Stimulated activated CD4-positive, alpha-beta T cell treated with anti-CD3 and anti-CD28 coated beads, Interleukin-15, amount 100 ng/mL, for 24 hours (primary cell): ENCODE data around the gene HOXA9.

ENCODE experiments used
- DNase-seq: peaks from one replicate; pipeline ENCODE4 v3.0.0-alpha.2; 2020

Gene HOXA9

DNA sequence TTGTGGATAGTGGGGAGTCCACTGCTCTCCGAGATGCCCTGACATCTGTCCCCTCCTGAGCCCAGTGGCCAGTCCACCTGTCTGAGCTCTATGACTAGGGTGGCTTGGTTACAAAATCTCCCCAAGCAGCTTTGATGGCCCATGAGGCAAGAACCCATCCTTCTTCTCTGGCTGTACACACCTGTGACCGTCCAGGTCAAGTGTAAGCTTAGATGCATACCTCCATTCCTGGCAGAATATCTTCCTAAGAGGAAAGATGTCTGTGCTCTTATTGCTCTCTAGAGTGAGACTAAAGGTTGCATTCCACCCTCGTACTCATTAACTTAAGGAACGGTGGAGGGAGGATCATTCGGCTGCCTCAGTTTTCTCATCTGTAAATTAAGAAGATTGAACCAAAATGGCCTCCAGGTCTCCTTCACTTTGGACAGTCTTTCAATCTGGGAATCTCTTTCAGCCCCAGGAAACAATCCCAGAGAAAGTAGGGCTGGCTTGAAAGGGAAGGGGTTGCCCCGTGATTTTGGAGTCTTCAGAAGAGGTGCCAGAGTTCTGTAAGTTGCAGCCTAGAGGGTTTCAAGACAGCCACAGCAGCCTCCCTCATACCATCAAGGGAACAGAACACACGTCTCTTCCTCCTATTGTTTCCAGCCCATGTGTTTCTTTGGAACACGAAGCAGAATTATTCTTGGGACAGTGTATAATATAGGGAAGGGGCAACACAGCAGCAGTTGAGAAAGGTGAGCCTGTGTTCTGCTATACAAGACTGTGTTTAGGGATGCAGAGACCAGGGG, 40.2 kb downstream of the HOXA9 start:
- no peak for DNase-seq

DNA sequence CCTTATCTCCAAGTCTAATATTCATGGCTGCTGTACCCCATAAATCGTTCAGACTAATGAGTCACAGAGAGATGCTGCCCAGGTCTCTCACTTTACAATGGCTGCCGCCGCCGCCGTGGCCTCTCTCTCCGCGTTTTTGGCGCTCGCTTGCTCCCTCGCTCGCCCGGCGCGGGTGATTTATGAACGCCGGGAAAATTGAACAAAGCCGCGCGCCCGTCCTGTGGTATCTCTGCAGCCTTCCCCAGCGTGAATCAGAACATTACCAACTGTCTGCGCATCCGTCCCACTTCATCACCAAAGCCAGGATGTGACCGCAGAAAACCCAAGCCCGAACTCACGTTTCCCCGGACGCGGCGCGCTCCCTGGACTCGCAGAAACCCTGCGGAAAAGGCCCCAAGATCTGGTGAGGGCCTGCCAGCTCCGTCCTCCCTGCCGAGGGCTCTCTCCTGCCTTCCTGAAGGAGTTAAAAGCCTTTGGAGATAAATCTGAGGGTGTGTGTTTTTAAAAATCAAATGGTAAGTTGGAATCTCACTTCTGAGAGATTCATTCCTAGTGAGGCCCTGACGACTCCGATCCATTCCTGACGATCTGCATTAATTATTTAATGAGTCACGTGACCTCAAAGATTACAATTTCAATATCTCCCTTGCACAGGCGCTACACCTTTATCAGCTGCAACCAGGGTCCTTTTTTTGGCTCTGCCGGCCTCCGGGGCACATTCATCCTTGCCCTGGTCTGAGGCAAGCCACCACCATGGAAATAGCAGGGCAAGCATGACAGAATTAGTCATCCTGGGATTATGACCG, 41.0 kb downstream of the HOXA9 start:
- no peak for DNase-seq

DNA sequence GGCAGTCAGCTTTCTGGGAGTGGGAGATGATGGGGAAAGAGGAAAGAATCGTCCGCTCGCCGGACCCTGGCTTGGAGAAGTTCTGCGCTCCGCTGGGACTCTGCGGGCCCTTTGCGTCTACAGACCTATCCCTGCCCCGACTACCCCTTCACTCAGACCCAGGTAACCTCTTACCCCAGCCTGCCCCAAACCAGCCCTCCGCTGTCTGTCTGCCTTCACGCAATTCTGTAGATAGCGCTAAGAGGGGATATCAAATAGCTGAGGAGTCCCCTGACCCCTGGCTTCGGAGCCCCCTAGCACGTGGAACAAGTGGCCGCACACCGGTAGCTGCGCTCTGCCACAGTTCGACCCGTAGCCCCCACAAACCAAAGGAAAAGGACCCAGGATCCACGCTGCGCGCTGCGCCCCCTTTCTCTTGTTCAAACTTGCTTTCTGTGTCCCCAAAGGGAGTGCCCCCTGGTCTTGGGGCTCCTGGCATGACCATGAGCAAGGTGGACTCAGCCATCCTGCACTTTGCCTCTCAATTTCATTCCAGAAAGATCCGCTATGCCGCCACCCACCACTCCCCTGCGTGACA, 41.8 kb downstream of the HOXA9 start:
- no peak for DNase-seq

DNA sequence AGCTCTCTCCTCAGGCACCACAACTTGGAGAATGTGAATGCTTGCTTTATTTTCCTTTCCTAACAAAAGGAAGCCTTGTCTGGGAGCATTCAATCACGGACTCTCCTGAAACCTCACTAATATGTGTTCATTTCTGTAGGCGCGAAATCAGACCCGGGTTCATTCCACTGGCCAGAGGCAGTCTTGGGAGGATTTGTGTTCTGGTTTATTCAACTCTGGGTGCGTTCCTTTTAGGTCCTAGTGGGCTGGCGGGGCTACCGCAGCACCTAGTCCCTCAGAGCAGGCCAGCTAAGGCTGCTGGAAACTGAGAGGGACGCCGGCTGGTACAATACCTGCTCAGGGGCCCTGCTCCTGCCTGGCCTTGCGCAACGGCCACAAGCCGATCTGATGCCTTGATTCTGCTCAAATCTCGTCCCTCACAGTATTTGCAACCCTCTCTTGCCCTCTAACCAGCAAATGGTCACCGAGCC, 42.3 kb downstream of the HOXA9 start:
- DNase-seq = no peak

DNA sequence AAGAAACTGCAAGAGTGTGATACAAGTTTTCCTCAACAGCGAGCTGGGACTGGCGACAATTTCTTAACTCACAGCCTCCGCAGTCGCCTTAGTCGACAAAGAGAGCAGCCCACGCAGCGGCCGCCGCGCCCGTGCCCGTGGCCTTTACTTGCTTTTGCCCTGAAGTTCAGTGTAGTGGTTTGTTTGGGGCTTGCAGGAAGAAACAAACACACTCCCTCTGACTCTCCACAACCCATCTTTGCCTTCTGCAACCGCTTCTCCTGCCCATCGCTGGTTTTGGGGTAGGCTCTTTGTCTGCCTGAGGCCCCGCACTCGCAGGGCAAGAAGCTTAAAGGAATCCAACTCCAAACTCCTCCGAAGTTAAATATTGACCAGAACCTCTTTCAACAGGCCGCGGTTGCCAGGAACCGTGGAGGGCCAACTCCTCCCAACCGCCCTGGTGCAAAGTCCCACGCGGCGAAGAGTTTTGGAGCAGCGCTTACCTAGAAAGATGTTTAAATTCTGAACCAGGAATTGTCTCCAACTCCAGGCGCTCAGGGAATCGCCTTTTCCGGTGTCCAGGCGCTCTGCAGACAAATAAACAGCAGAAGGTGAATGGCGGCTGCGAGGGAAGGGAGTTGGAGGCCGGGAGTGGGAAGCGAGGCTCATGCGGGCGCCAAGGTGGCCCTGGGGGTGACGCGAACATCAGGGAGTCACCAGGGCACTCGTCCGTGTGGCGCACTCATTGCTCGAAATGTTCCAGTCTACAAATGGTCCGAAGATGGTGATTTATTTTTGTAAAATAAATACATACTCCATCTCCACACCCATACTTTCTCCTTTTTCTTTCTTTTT, 43.0 kb downstream of the HOXA9 start:
- no peak for DNase-seq

DNA sequence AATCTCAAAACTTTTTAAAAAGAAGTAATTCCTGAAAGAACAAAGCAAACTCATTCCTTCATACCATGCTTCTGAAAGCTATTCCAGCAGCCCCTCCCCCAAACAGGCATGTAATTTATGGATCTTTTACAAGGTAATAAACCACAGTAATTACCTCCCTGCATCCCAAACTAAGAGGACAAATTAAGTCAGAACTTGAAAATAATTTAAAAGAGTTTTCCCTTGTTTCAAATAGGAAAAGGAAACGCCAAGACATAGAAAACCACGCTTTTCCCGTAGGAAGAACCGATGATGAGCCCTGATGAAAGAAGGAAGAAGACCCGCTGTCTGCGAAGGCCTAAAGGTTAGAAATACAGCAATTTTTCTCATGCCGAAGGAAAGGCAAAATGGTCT, 43.7 kb downstream of the HOXA9 start:
- DNase-seq = no peak

DNA sequence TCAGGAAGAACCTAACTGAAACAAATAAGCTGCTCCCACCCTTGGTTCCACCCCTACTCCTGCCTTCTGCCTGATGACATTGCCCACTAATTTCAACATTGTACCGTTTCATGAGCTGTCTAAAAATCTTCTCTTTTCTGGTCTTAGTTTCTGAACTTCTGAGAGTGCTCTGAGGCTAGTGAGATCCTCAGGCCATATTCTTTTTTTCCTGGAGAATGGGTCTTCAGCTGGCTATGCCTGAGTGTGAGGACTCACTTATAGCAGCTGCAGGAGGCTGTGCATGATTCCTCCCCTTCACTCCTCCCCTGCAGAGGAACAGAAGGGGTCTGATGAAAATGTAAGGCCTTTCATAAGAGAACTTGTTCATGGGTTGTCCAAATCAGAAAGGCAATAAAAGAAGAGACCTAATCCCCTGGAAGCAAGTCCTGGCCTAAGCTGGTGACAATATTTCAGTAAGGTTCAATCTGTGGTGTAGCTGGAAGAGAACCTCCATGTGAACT, 45.9 kb downstream of the HOXA9 start:
- DNase-seq = no peak

DNA sequence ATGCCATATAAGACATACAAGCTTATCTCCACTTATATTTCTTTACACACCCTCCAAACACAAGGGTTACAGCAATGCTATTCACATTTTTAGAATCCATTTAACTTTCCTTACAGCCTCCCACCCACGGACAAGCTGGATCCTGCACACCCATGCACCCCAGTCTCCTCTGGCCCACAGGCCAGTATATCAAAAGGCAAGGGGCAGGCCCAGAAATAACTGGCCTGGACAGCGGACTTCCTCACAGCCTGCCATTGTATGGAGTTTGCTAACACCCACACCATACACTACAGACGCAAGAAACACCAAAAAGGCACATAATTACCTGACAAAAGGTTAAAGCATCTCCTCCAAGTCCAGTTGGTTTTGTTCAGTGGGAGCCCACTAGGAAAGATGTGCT, 46.8 kb downstream of the HOXA9 start:
- DNase-seq = no peak

DNA sequence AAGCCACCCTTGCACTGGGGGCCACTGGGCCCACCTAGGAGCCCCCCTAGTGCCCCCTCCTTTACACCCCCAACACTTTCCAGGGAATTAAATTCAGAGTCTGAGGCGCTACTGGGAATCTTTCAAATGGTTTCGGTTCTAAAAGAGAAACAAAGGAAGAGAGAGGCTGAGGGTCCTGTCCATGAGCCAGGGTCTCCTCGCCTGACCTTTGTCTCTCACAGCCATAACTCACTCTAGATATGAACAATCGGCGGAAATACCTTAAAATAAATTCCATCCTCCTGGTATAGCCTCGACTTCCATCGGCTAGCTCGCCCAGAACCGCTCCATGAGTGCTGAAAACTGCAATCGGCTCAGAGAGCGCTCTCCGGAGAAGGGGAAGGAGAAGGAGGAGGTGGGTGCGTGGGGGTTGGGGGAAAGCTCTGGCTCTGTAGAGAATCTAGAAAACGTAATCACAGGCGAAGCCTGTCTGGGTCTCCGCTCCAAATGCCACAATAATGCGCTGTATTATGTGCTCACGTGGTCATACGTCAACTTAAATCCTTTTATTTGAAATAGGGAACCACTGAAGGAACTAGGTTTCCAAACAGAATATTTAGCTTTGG, 47.3 kb downstream of the HOXA9 start:
- DNase-seq = no peak

DNA sequence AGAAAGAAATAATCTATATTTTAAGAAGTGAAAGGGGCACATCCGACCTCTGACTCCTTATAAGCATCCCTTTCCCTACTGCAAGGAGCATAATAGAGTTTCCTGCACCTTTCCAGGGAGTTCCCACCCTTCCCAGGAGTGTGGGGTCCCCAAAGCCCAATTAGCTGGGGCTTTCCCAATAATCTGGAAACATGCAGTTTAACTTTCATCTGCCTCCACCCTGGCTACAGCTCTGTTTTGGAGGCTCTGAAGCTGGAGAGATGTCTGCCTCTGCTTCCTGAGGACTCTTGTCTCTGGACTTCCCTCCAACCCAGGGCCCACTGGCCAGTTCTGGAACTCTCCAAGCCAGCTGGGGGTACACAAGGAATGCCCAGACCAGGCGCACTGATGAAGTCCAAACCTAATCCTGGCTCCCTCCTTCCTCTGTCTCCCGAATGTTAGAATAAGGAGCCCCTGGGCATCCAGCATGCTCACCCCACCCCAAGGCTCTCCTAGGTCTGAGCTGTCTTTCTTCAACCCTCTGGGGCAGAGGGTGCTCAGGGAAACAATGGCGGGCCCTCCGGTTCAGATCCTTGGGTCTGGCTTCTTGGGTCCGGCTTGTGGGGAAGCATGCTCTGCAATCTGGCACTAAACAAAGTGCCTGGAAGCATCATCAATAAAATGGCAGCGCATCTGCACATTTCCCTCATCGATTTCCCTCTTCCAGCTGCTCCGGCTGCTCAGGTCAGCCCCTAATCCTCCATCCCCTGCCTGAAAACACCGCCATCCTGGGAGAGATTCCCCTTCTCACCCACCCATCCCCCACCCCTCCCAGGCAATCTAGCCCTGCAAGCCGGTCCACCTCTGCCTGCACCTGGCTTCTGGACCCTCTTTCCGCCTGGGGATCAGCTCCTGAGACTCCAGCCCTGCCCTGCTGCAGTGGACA, 48.1 kb downstream of the HOXA9 start:
- no peak for DNase-seq

DNA sequence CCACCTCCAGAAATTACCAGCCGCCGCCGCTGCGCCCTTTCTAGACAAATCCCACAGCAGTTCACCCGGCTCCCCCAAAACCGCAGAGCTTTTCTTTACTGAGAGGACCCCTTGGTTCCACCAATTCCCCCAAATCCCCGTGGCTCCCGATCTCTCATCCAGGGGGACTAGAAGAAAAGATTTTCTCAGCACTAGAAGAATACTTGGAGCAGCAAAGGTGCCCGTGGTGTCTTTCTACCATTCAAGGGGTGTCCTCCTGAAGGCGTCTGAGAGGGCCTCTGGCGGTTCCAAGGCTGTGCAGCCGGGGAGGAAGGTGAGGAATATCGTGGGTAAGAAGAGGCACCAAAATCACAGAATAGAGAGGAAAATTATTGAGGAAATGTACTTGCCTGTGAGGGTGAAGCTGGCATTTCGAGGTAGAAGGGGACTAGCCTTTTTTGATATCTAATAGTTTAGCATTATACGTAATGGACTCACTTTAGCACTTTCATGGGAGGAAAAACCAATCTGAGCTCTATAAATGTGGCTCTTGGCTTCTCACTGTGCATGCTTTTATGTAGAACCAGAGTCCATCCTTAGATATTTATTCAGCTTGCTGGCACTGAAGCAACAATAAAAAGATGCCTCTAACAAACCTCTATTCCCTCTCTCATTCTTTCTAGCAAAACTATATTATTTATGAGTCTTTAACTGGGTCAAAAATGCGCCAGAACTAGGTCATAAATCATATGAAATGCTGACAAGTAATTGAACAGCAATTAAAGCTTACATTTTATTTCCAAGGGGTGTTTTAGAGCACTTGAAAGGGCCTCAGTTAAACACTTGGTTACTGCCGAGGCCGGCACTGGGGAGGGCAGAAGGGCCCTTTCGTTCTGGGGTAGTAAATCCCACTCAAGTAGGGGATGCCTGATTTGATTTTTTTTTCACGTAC, 49.0 kb downstream of the HOXA9 start:
- no peak for DNase-seq

DNA sequence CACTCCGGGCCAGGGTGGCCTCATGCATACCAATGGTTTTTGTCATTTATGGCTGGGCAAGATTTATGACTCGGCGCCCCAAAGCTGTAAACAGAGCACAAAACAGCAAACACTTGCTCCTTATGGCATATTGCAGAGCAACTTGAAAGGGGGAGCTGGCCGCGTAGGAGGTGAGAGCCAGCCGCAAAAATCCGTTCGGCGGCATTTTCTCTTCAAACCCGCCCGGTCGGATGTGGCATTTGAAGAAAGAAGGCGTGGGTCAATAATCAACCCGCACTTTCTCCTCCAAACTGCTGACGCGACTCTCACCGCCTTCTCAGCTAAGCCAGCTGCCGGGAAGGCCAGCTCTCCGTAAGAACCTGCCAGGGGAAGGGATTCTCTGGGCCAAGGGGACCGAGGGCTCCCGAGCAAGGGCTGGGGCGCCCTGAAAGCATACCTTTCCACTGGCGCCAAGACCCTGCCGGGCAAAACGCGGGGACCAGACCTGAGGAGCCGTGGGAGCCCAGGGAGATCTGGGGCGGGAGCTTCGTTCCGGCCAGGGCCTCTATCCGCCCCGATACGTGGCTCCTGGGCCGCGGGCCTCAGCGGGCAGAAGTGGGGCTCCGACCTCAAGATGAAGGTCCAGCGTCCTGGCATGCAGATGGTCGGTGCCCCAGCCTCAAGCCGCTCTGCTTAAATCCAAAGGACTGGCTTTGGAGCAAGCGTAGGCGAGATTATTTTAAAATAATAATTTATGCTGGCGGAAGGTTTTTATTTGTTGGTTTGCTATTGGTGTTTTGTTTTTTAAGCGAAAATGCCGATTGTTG, 49.9 kb downstream of the HOXA9 start:
- no peak for DNase-seq

DNA sequence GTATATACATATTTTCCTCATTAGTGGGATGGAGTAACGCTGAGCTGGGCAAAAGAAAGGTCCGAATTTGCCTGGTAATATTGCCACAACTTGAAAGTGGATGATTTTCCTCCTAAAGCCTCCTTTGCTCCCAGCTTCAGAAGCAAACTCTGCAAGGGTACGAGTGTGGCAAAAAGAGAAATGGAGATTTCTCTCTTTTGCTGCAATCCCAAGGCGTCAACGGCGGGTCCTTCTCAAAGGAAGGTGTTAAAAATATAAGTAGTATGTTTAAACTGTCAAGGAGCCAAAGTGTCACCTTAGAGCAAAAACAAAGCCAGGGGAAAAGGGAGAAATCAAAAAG, 50.5 kb downstream of the HOXA9 start:
- no peak for DNase-seq

DNA sequence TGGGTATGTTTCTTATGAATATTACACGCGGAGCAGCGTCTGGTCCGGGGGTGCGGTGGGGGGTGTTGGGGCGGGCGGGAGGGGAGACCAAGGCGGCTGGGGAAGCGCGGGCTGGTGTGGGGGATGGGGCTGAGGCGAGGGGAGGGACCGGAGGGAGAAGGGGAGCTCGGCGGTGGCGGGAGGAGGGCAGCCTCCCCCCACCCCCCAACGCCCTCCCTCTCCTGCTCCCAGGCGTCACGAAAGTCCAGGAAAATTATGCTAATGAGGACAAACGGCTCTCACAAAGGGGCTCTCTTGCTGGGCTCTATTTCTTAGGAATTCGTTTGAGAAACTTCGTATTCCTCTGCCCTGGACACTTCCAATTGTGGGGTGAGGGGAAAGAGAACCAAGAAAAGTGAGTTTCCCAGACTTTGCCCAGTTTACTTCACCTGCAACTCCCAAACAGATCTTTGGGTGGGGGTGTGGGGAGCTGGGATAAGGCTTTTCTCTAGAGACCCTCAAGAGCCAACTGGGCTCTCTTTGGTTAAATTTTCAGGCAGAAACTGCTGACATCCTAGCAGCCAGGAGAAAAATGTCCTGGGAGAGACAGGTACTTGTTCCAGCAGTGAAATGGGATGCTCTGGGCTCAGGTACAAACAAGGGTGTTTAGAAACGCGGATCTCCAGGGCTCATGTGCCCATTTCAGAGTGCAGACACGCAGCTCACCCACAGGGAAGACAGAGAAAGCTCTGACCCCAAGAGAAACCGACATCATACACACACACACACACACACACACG, 51.2 kb downstream of the HOXA9 start:
- no peak for DNase-seq

DNA sequence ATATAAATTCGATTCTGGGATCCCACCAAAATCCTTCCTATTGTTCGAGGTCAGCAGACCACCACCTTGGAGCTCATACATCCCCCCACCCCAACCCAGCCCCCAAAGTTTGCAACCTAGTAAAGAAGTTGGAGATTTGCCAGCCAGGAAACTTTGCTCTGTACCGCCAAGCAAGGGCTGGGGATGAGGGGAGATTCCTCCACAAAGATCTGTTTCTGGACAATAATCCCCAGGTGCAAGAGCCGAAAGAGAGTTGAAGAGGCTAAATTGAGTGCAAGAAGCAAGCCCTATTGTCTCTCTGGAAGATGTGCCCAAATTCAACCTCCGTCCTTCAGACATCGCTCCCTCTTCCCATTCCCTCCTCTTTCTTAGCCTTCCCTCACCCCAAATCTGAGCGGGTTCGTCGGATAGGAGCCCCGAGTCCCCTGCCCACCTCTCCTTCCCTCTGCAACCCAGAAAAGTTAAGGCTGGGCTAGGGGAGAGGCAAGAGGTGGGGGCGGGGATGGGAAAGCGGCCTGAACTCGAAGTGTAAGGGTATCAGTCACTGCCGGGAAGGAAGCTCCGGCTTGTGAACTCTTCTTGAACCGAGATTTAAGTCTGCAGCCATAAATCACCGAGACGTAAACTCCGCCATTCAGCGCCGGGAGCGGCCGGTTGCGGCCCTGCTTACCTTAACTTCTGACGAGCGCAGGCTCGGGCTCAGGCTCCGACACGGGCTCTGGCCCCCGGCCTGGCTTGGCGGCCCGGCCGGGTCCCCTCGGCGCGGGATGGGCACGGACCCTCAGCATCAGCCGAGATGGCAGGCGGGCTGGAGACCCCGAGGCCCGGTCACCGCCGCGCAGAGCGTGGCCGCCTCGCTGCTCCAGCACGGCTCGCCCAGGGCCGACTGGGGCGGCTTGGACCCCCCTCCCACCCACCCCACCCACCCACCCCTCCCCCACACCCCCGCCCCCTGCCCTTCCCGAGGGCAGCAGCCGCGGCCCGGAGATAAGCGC, 52.1 kb downstream of the HOXA9 start:
- DNase-seq = no peak
